RPMI7951 (cell line): ENCODE data around the gene KLHL40. TPM values are rescaled to one million over a fixed set of nuclear protein-coding genes. Genes with fewer than 3 reads are reported as not detected.

Source experiments
- DNase-seq: peaks from one replicate; pipeline ENCODE4 v3.0.0-alpha.2; 2012; ENCODE audit warnings: low read depth
- total RNA-seq: library from RNA; depleted of rRNA; stranded (reverse); fragments of >200 nt; shearing (Covaris generic); gene quantifications from 2 replicates; pipeline ENCODE4 v1.2.3, GENCODE V29; 2014

The KLHL40 gene
- total RNA-seq, 1 experiment from 2014 or later = not detected

DNA sequence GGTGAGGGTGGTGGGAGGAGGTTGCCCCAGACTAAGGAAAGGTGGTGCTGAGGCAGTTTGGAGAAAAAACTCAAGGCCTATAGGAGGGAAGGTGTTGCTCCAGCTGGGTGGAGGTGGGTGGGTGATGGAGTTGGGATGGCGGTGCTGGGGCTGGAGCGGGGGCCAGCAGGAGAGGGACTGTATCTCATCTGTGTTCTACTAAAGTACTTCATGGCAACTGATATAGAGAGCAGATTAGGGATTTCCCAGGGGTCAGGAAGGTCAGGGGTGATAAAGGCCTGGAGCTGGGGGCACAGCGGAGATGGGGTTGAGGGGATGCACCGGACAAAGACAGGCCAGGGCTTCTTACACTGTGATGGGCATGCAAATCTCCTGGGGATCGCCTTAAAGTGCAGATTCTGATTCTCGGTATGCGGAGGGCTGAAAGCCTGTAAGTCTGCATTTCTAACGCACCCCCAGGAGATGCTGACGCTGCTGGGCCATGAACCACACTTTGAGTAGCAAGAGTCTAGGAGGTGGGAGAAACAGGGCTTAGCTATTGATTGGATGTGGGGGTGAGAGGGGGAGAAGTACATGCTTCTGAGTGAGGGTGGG is 4.2 kb downstream of the KLHL40 start:
- DNase-seq = no peak

DNA sequence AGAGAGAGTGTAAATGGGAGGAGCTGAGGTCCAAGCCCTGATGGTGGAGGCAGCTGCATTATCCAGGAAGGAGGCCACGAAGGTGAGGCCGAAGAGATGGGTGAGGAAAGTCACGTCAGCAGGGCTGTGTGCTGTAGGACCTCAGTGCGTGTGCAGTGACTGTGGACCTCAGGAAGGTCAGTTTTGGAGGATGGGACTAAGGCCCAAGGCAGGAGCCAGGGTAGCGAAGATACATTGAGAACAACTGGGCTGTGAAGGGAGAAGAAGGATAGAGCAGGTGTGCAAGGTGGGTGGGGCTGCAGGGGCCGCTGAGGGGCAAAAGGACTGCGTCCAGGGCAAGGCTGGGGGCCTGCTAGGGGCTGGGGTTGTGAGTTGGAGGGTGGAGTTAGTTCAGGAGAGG is 4.9 kb downstream of the KLHL40 start:
- no peak for DNase-seq

GRCh38 chr3:42690766-42691680 is 5.7 kb downstream of the KLHL40 start:
- no peak for DNase-seq

DNA sequence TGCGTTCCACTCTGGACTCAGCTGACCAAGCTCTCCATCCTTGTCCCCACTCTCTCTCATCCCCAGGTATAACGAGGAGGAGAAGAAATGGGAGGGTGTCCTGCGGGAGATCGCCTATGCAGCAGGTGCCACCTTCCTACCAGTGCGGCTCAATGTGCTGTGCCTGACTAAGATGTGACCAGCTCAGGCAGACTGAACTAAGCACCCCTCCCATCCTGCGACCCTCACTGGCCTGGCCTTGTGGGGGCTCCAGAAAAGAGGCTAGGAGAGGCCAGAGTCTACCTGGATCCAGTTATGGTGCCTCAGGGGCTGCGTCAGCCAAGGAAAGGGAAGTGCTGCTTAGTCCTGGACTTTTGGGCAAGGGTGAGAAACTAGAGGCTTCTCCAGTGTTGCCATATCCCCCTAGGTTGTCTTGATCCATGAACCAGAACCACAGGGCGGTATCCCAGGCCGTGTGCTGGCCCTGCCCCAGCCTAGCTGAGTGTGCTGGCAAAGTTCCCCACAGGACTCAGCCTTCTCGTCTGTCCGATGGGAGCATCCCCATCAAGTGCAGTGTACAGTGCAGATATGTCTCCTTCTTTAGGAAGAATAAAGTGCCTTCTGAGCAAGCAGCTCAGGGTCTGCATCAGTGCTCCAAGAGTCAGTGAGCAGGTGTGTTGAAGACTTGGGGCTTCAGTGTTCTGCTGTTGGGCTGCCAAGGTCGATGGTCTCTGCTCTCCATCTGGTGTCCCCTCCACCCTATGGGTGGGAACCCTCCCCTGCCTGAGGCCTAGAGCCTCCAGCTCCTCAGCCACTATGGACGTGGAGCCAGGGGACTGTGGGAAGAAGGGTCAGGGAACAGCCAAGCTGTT is 6.7 kb downstream of the KLHL40 start:
- DNase-seq = no peak

GRCh38 chr3:42692667-42693529 is 7.6 kb downstream of the KLHL40 start:
- no peak for DNase-seq

- no peak for DNase-seq
Measured at GRCh38 chr3:42693530-42693930, 8.2 kb downstream of the KLHL40 start.

DNA sequence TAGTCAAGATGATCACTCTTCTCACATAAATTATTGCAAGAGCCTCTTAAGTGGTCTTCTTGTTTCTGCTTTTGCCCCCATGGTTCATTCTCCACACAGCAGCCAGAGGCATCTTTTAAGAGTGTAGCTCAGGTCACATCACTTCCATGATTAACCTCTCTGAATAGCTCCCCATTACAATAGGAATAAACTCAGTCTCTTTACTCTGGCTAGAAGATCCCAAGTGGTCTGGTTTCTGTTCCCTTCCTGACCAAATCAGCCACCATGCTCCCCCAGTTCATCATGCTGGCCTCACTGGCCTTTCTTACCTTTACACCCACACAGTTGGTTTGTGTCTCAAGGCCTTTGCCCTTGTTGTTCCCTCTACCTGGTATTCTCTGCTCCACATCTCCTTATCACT is 9.0 kb downstream of the KLHL40 start:
- no peak for DNase-seq

GRCh38 chr3:42696356-42697288 is 11.3 kb downstream of the KLHL40 start:
- DNase-seq = no peak

- no peak for DNase-seq
Measured at GRCh38 chr3:42697289-42698051, 12.1 kb downstream of the KLHL40 start.

- no peak for DNase-seq
Measured at GRCh38 chr3:42698216-42698910, 13.0 kb downstream of the KLHL40 start.

GRCh38 chr3:42698911-42699230 is 13.5 kb downstream of the KLHL40 start:
- DNase-seq = no peak

- DNase-seq = no peak
Measured at GRCh38 chr3:42699511-42699971, 14.2 kb downstream of the KLHL40 start.

GRCh38 chr3:42700366-42701288 is 15.3 kb downstream of the KLHL40 start:
- DNase-seq = no peak

GRCh38 chr3:42701371-42702065 is 16.2 kb downstream of the KLHL40 start:
- DNase-seq = peak; percentile 65

- DNase-seq = no peak
Measured at GRCh38 chr3:42702066-42702951, 17.0 kb downstream of the KLHL40 start, which contains the start of gene HHATL. Gene HHATL, minus strand, starts transcription at chr3:42702798. Its CDS starts 1,972 bp downstream, at chr3:42700826.
